ENCODE results near the gene RBM6.

The RBM6 gene

DNA sequence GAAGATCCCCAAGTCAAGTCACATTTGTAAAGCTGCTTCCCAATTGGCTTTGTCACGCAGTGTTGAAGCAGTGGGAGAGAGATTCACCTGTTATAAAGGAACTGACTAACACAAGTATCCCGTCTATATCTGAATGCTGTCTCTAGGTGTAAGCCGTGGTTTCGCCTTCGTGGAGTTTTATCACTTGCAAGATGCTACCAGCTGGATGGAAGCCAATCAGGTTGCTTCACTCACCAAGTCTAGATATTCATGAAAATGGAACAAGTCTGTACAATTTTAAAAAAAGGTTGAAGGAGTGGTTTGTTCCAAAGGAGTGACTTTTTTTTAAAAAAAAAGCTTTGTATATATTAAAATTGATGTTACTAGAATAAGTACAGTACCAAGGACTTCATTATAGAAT is 160.4 kb downstream of the RBM6 start:
- H3K14ac ChIP-seq (ENCODE audit: low read length) = no peak overlapping the region
- peaks cover 46 to 80% of the 10 kb centered on the region in 2 experiments for H3K36me3 ChIP-seq (ENCODE audit: control insufficient read depth in 1 of 2, insufficient read depth in 2 of 2, low read length in 2 of 2)
- H2BK5ac ChIP-seq (ENCODE audit: low read depth, low read length, poor library complexity) = no peak overlapping the region
- H4K91ac ChIP-seq (ENCODE audit: low read depth, low read length) = no peak overlapping the region
- no peaks in the 10 kb centered on the region for H3K9me3 ChIP-seq (ENCODE audit: insufficient read depth, low read depth, low read length)
- no CpG with 5 or more reads among the region's 5 CpGs for WGBS (ENCODE audit: extremely low coverage, insufficient coverage, insufficient read length)
- no peaks in the 10 kb centered on the region for H3K4me1 ChIP-seq (ENCODE audit: control insufficient read depth in 1 of 2, insufficient read depth in 2 of 2, low read length in 2 of 2)
- no peak overlapping the region for H3K9ac ChIP-seq (ENCODE audit: low read length)
- no peak overlapping the region for H2BK12ac ChIP-seq (ENCODE audit: low read length)
- no peak overlapping the region for H3K23ac ChIP-seq (ENCODE audit: low read length)
- DNase-seq = no peak
- H4K8ac ChIP-seq (ENCODE audit: low read depth, low read length) = no peak overlapping the region
- no peaks in the 10 kb centered on the region for H3K79me1 ChIP-seq (ENCODE audit: low read length)
- H3K4ac ChIP-seq (ENCODE audit: low read depth, low read length) = no peak overlapping the region
- no peak overlapping the region for H3K4me2 ChIP-seq (ENCODE audit: low read length)
- no peaks in the 10 kb centered on the region for H3K79me2 ChIP-seq (ENCODE audit: control insufficient read depth, insufficient read depth, low read length, poor library complexity)
- no peak overlapping the region for H3K27ac ChIP-seq (ENCODE audit: low read depth, low read length)
- no peak overlapping the region for H3K4me3 ChIP-seq (ENCODE audit: low read depth, low read length)
- no peak overlapping the region for H2AFZ ChIP-seq (ENCODE audit: insufficient read depth, low read length, poor library complexity)
- H3K18ac ChIP-seq (ENCODE audit: low read length) = no peak overlapping the region
- H2BK120ac ChIP-seq (ENCODE audit: insufficient read depth, low read length, poor library complexity) = no peak overlapping the region
- H4K12ac ChIP-seq (ENCODE audit: low read depth, low read length) = no peak overlapping the region
- no peak overlapping the region for H2AK5ac ChIP-seq (ENCODE audit: low read length)
- no peaks in the 10 kb centered on the region for H3K27me3 ChIP-seq (ENCODE audit: insufficient read depth, low read length)

- H3K4me2 ChIP-seq (ENCODE audit: low read length) = no peak overlapping the region
- WGBS (ENCODE audit: extremely low coverage, insufficient coverage, insufficient read length) = no CpG with 5 or more reads among the region's 4 CpGs
These were observed 161.3 kb downstream of the RBM6 start for GRCh38 chr3:50100956-50101845.

DNA sequence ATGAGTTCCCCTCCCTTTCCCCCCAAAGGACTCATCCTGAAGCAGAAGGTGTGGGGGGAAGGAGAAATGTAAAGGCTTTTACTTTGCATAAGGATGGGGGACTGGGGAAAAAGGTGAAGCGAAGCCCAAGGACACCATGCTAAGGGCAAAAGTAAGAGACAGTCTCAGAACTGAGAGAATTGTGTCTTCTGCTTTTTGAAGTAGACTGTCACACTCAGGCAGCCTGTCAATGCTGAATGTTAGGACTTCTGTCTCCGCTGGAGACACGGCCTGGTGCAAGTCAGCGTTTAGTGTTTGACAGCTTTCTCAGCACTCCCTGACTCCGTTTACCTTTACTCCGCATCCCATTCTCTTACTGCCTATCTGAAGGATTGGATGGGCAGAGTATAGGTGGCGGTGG is 162.6 kb downstream of the RBM6 start:
- Histone ChIP-seq H3K27ac (ENCODE audit: low read depth, low read length) (no peak overlapping the region), H2BK12ac (ENCODE audit: low read length) (no peak overlapping the region), H2BK120ac (ENCODE audit: insufficient read depth, low read length, poor library complexity) (no peak overlapping the region), H3K4me1 (ENCODE audit: control insufficient read depth in 1 of 2, insufficient read depth in 2 of 2, low read length in 2 of 2) (no peaks in the 10 kb centered on the region), H3K4ac (ENCODE audit: low read depth, low read length) (no peak overlapping the region), H2AK5ac (ENCODE audit: low read length) (no peak overlapping the region), H3K18ac (ENCODE audit: low read length) (no peak overlapping the region), H3K79me2 (ENCODE audit: control insufficient read depth, insufficient read depth, low read length, poor library complexity) (no peaks in the 10 kb centered on the region), H3K14ac (ENCODE audit: low read length) (no peak overlapping the region), H3K9me3 (ENCODE audit: insufficient read depth, low read depth, low read length) (no peaks in the 10 kb centered on the region), H3K23ac (ENCODE audit: low read length) (no peak overlapping the region), H4K12ac (ENCODE audit: low read depth, low read length) (no peak overlapping the region), H3K36me3 (ENCODE audit: control insufficient read depth in 1 of 2, insufficient read depth in 2 of 2, low read length in 2 of 2) (peaks cover 44 to 80% of the 10 kb centered on the region in 2 experiments), H3K4me3 (ENCODE audit: low read depth, low read length) (no peak overlapping the region), H3K9ac (ENCODE audit: low read length) (no peak overlapping the region), H4K91ac (ENCODE audit: low read depth, low read length) (no peak overlapping the region), H3K4me2 (ENCODE audit: low read length) (no peak overlapping the region), H2AFZ (ENCODE audit: insufficient read depth, low read length, poor library complexity) (no peak overlapping the region), H2BK5ac (ENCODE audit: low read depth, low read length, poor library complexity) (no peak overlapping the region), H3K79me1 (ENCODE audit: low read length) (no peaks in the 10 kb centered on the region), H3K27me3 (ENCODE audit: insufficient read depth, low read length) (no peaks in the 10 kb centered on the region), H4K8ac (ENCODE audit: low read depth, low read length) (no peak overlapping the region)
- no CpG with 5 or more reads among the region's 7 CpGs for WGBS (ENCODE audit: extremely low coverage, insufficient coverage, insufficient read length)
- DNase-seq = no peak

More at GRCh38 chr3:50100956-50101845, 161.3 kb downstream of the RBM6 start:
- no peaks in the 10 kb centered on the region for H3K4me1 ChIP-seq (ENCODE audit: control insufficient read depth in 1 of 2, insufficient read depth in 2 of 2, low read length in 2 of 2)
- no peak overlapping the region for H4K91ac ChIP-seq (ENCODE audit: low read depth, low read length)
- no peak overlapping the region for H2BK12ac ChIP-seq (ENCODE audit: low read length)
- no peaks in the 10 kb centered on the region for H3K9me3 ChIP-seq (ENCODE audit: insufficient read depth, low read depth, low read length)
- peak; percentile 70 to 79 for DNase-seq
- peaks cover 46 to 80% of the 10 kb centered on the region in 2 experiments for H3K36me3 ChIP-seq (ENCODE audit: control insufficient read depth in 1 of 2, insufficient read depth in 2 of 2, low read length in 2 of 2)
- no peak overlapping the region for H3K9ac ChIP-seq (ENCODE audit: low read length)
- no peak overlapping the region for H3K4me3 ChIP-seq (ENCODE audit: low read depth, low read length)
- no peak overlapping the region for H2AK5ac ChIP-seq (ENCODE audit: low read length)
- H3K23ac ChIP-seq (ENCODE audit: low read length) = no peak overlapping the region
- H3K79me2 ChIP-seq (ENCODE audit: control insufficient read depth, insufficient read depth, low read length, poor library complexity) = no peaks in the 10 kb centered on the region
- no peaks in the 10 kb centered on the region for H3K79me1 ChIP-seq (ENCODE audit: low read length)
- no peak overlapping the region for H2AFZ ChIP-seq (ENCODE audit: insufficient read depth, low read length, poor library complexity)
- no peak overlapping the region for H2BK120ac ChIP-seq (ENCODE audit: insufficient read depth, low read length, poor library complexity)
- H3K18ac ChIP-seq (ENCODE audit: low read length) = no peak overlapping the region
- no peak overlapping the region for H4K12ac ChIP-seq (ENCODE audit: low read depth, low read length)
- no peak overlapping the region for H4K8ac ChIP-seq (ENCODE audit: low read depth, low read length)
- no peak overlapping the region for H3K27ac ChIP-seq (ENCODE audit: low read depth, low read length)
- no peak overlapping the region for H3K4ac ChIP-seq (ENCODE audit: low read depth, low read length)
- no peaks in the 10 kb centered on the region for H3K27me3 ChIP-seq (ENCODE audit: insufficient read depth, low read length)
- H2BK5ac ChIP-seq (ENCODE audit: low read depth, low read length, poor library complexity) = no peak overlapping the region
- no peak overlapping the region for H3K14ac ChIP-seq (ENCODE audit: low read length)

GRCh38 chr3:50111757-50112156 is 171.8 kb downstream of the RBM6 start:
- Histone ChIP-seq H2AFZ (ENCODE audit: insufficient read depth, low read length, poor library complexity) (no peak overlapping the region), H3K27ac (ENCODE audit: low read depth, low read length) (no peak overlapping the region)

More at GRCh38 chr3:50111757-50112156, 171.8 kb downstream of the RBM6 start:
- Histone ChIP-seq H3K9me3 (ENCODE audit: insufficient read depth, low read depth, low read length) (no peaks in the 10 kb centered on the region), H3K27me3 (ENCODE audit: insufficient read depth, low read length) (no peaks in the 10 kb centered on the region), H4K12ac (ENCODE audit: low read depth, low read length) (no peak overlapping the region), H3K18ac (ENCODE audit: low read length) (no peak overlapping the region), H2BK5ac (ENCODE audit: low read depth, low read length, poor library complexity) (no peak overlapping the region), H3K4me2 (ENCODE audit: low read length) (no peak overlapping the region), H3K79me2 (ENCODE audit: control insufficient read depth, insufficient read depth, low read length, poor library complexity) (no peaks in the 10 kb centered on the region), H3K14ac (ENCODE audit: low read length) (no peak overlapping the region), H3K4me3 (ENCODE audit: low read depth, low read length) (no peak overlapping the region), H4K91ac (ENCODE audit: low read depth, low read length) (no peak overlapping the region), H2BK120ac (ENCODE audit: insufficient read depth, low read length, poor library complexity) (no peak overlapping the region), H3K23ac (ENCODE audit: low read length) (no peak overlapping the region), H3K36me3 (ENCODE audit: control insufficient read depth in 1 of 2, insufficient read depth in 2 of 2, low read length in 2 of 2) (peaks cover 69 to 86% of the 10 kb centered on the region in 2 experiments), H3K9ac (ENCODE audit: low read length) (no peak overlapping the region), H3K79me1 (ENCODE audit: low read length) (no peaks in the 10 kb centered on the region), H3K4me1 (ENCODE audit: control insufficient read depth in 1 of 2, insufficient read depth in 2 of 2, low read length in 2 of 2) (no peaks in the 10 kb centered on the region), H2AK5ac (ENCODE audit: low read length) (no peak overlapping the region), H3K4ac (ENCODE audit: low read depth, low read length) (no peak overlapping the region), H4K8ac (ENCODE audit: low read depth, low read length) (no peak overlapping the region), H2BK12ac (ENCODE audit: low read length) (no peak overlapping the region)
- WGBS (ENCODE audit: extremely low coverage, insufficient coverage, insufficient read length) = no CpG with 5 or more reads among the region's 5 CpGs
- DNase-seq = no peak
